Measurements from ENCODE around the gene ADGRB2.
"Not testable (repeated sequence)": the region's sequence is repeated elsewhere in the genome, so short reads cannot be mapped to it uniquely, and the experiment has no call there.

DNA sequence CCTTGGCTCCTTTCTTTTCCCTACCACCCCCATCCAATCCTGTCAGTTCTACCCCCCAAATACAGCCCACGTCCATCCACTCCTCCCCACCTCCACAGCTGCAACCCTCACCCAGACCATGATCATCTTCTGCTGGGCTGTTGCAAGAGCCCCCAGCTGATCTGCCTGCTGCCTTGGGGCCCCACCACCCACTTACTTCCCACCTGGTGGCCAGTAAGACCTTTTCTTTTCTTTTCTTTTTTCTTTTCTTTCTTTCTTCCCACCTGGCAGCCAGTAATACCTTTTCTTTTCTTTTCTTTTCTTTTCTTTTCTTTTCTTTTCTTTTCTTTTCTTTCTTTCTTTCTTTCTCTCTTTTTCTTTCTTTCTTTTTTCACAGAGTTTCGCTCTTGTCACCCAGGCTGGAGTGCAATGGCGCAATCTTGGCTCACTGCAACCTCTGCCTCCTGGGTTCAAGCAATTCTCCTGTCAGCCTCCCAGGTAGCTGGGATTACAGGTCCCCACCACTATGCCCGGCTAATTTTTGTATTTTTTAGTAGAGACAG, 57.0 kb downstream of the ADGRB2 start:
- TF ChIP-seq EZH2 (IDR thresholded peaks at IDR 0.05; ENCODE audit: insufficient read depth, poor library complexity, severe bottlenecking); EZH2phosphoT487 (IDR thresholded peaks at IDR 0.05; ENCODE audit: insufficient read depth, low read depth): not testable (repeated sequence)

Data from GM23248 (cell line).